HEK293T (cell line): ENCODE data around the gene ALG12.

Source experiments
- CTCF ChIA-PET: fragments of 350-600 bp; formaldehyde crosslinking; extraction: SDS; loops from one replicate; lab custom pipeline; 2021; ENCODE audit warnings: antibody characterized with exemption, inconsistent platforms; lab: Yijun Ruan, JAX
- POLR2A ChIA-PET: fragments of 350-600 bp; formaldehyde crosslinking; extraction: SDS; loops from one replicate; lab custom pipeline; 2020; ENCODE audit warnings: antibody characterized with exemption, inconsistent platforms; lab: Yijun Ruan, JAX
- DNase-seq: peaks from one replicate; pipeline ENCODE4 v3.0.0; 2012; ENCODE audit warnings: mixed read lengths; ENCODE audit errors: extremely low spot score
- ARNT ChIP-seq: fragments of 450-650 bp; IDR thresholded peaks from 2 replicates; pipeline ENCODE4 v1.6.1; 2017; ENCODE audit warnings: mild to moderate bottlenecking
- BHLHE40 ChIP-seq: fragments of 450-650 bp; IDR thresholded peaks from 2 replicates; pipeline ENCODE4 v1.6.1; 2016; ENCODE audit warnings: mild to moderate bottlenecking, moderate library complexity, borderline replicate concordance
- CTBP1 ChIP-seq: fragments of 450-650 bp; IDR thresholded peaks from 2 replicates; pipeline ENCODE4 v1.6.1; 2016; ENCODE audit warnings: borderline replicate concordance
- ELF4 ChIP-seq: fragments of 450-650 bp; IDR thresholded peaks from 2 replicates; pipeline ENCODE4 v1.6.1; 2017; ENCODE audit warnings: antibody characterized with exemption
- FOXA1 ChIP-seq: fragments of 450-650 bp; IDR thresholded peaks from 2 replicates; pipeline ENCODE4 v1.6.1; 2016; ENCODE audit warnings: mild to moderate bottlenecking
- FOXK2 ChIP-seq: fragments of 450-650 bp; IDR thresholded peaks from 2 replicates; pipeline ENCODE4 v1.6.1; 2016; ENCODE audit warnings: mild to moderate bottlenecking
- FOXM1 ChIP-seq: fragments of 450-650 bp; IDR thresholded peaks from 2 replicates; pipeline ENCODE4 v1.6.1; 2017; ENCODE audit warnings: mild to moderate bottlenecking, borderline replicate concordance
- HDGF ChIP-seq: fragments of 450-650 bp; IDR thresholded peaks from 2 replicates; pipeline ENCODE4 v1.6.1; 2017; ENCODE audit warnings: antibody characterized with exemption, borderline replicate concordance
- L3MBTL2 ChIP-seq: fragments of 450-650 bp; conservative IDR thresholded peaks from 2 replicates; pipeline ENCODE4 v1.6.1; 2016; ENCODE audit warnings: mild to moderate bottlenecking
- LEF1 ChIP-seq: fragments of 450-650 bp; IDR thresholded peaks from 2 replicates; pipeline ENCODE4 v1.6.1; 2017; ENCODE audit warnings: mild to moderate bottlenecking, borderline replicate concordance
- NFRKB ChIP-seq: fragments of 450-650 bp; IDR thresholded peaks from 2 replicates; pipeline ENCODE4 v1.6.1; 2016; ENCODE audit warnings: mild to moderate bottlenecking, moderate library complexity
- SP1 ChIP-seq: fragments of 450-650 bp; IDR thresholded peaks from 2 replicates; pipeline ENCODE4 v1.6.1; 2017
- SUZ12 ChIP-seq: fragments of 450-650 bp; IDR thresholded peaks from 2 replicates; pipeline ENCODE4 v1.6.1; 2016; ENCODE audit warnings: mild to moderate bottlenecking
- TARDBP ChIP-seq: fragments of 450-650 bp; IDR thresholded peaks from 2 replicates; pipeline ENCODE4 v1.6.1; 2016
- ZNF384 ChIP-seq: fragments of 450-650 bp; IDR thresholded peaks from 2 replicates; pipeline ENCODE4 v1.6.1; 2016
- TF ChIP-seq, protein P1 (sequence below): fragments of 450-650 bp; IDR thresholded peaks from 2 replicates; pipeline ENCODE4 v1.6.1; 2016

ALG12 gene

DNA sequence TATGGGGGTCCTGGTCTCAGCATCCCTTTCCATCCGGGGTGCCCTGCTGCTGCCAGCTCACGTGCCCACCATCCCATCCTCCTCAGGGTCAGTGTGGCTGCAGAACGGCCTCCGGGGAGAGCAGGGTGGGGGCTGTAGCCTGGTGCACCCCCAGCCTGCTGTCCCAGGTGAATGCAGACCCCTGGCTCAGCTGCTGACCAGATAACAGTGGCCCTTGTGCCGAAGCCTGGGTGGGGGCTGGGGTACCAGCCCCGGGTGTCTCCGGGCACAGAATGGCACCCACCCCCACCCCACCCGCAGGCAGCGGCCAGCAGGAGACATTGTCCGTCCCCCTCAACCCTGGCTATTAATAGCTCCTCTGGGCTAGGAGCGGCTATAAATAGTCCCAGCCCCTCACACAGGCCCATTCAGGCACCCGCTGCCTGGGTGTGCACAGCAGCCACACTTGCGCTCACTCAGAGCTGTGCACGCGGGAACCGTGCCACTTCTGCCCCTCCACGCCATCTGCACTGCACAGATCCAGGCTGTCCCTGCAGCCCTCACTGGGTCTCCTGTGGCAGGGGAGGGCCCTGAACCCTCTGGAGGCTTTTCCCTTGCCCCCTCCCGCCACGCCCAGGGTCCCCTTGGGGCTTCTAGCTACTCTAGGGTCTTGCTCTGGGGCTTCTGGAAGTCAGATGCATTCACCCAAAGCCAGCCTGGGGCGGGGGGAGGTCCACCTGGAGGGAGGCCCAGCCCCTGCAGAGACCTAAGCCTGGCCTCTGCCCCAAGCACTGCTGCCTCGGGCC, 18.9 kb upstream of the ALG12 start:
- ChIA-PET CTCF (interaction anchor here (1.5 kb wide), 1 partner anchor 93 kb away, joined by 5 read pairs; no protein-coding TSS in a partner anchor), POLR2A (interaction anchor here (1.2 kb wide), 1 partner anchor 24 kb away, joined by 3 read pairs; the partner anchor contains the start of gene PIM3)
- TF ChIP-seq L3MBTL2 (no peak), TARDBP (no peak), LEF1 (no peak), BHLHE40 (no peak)
- TF ChIP-seq, protein P1, sequence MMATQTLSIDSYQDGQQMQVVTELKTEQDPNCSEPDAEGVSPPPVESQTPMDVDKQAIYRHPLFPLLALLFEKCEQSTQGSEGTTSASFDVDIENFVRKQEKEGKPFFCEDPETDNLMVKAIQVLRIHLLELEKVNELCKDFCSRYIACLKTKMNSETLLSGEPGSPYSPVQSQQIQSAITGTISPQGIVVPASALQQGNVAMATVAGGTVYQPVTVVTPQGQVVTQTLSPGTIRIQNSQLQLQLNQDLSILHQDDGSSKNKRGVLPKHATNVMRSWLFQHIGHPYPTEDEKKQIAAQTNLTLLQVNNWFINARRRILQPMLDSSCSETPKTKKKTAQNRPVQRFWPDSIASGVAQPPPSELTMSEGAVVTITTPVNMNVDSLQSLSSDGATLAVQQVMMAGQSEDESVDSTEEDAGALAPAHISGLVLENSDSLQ: no peak
- DNase-seq: no peak

DNA sequence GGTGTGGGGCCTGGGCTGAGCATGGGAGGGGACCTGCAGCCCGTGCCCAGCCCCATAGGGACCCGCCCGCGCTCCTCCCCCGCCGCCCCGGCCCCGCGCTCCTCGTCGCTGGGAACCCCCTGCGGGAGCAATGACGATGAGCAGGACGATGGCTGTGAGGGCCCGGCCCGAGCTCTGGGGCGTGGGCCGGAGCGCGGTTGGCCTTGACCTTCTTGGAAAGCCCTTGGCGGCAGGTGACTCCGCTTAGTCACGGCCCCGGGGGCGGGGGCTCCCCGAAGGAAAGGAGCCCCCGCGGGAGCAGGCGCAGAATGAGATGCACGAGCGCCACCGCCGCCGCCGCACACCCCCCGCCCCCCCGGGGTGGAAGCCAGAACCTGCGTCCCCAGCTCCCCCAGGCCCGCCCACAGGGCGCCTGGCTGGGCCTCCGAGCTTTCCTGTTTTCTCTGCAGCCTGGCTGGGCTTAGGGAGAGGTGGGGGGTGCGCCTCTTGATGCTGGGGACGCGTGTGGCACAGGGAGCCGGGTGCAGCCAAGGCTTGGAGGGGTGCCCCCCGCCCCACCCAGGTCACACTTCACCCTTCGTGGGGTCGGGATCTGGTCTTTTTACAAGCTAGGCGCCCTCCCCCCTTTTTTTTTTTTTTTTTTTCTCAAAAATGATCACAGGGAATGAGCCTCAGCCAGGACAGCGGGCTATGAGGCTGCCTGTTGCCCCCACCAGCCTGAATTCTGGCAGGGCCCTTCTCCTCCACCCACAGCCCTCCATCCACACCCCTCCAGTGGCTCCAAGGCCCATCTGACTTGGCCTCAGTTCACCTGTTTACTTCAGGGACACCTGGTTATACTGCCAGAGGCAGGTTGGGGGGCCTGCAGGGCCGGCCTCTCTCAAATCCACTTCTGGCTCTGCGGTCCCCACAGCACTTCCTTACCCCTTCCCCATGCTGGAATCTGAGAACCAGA, 18.1 kb upstream of the ALG12 start:
- ChIA-PET POLR2A (interaction anchor here (0.6 to 1.2 kb wide), 2 partner anchors 24 to 164 kb away, joined by 3 to 4 read pairs; partner anchors contain the start of gene PIM3), CTCF (interaction anchor here (1.5 kb wide), 1 partner anchor 94 kb away, joined by 5 read pairs; no protein-coding TSS in a partner anchor)
- TF ChIP-seq ARNT: no peak
- no peak for TF ChIP-seq NFRKB
- TF ChIP-seq BHLHE40: no peak
- TF ChIP-seq ZNF384: no peak
- no peak for TF ChIP-seq CTBP1
- peak; percentile 35 for DNase-seq

DNA sequence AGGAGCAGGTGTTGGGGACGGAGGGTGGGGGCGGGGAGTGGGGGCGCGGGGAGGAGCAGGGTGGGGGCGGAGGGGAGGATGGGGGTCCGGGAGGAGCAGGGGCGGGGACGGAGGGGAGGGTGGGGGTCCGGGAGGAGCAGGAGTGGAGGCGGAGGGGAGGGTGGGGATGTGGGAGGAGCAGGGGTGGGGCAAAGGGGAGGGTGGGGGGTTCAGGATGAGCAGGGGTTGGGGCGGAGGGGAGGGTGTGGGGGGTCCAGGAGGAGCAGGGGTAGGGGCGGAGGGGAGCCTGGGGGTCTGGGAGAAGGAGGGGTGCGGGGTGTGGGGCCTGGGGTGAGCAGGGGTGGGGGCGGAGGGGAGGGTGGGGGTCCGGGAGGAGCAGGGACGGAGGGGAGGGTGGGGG, 17.3 kb upstream of the ALG12 start:
- ChIA-PET CTCF (interaction anchor here (1.5 kb wide), 1 partner anchor 95 kb away, joined by 5 read pairs; no protein-coding TSS in a partner anchor), POLR2A (interaction anchor here (0.6 kb wide), 1 partner anchor 163 kb away, joined by 4 read pairs; no protein-coding TSS in a partner anchor)
- DNase-seq: no peak
- TF ChIP-seq SP1 (no peak), L3MBTL2 (no peak), NFRKB (no peak), SUZ12 (no peak), FOXK2 (no peak), FOXA1 (no peak), CTBP1 (no peak), FOXM1 (no peak), ARNT (no peak), ELF4 (no peak)
- TF ChIP-seq, protein P1: no peak

DNA sequence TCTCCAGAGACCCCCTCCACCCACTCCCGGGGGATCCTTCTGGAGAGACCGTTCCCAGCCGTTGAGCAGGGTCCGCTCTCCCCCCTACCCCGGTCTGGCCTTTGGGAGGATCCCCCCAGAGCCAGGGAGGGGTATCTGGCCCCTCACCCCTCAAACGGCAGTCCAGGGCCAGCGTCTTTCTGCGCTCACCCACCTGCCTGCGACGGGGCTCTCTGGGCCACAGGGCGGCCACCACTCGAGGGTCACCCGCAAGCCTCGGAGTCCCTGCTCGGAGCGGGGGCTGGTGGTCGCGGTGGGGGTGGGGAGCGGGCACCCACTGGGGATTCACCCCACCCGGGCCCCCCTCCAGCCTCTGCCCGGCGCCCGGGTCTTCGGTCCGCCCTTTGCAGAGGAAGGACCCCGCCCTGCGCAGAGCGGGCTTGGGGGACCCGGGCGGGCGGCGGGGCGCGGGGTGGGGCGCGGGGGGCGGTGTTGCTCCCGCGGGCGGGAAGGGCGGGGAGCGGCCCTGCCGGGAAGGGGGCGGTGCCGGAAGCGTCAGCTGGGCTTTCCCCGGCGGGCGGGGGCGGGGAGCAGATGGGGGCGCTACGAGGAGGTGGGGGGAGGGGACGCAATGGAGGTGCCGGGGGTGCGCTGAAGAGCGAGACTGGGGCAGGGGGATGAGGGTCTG, 16.8 kb upstream of the ALG12 start:
- ChIA-PET CTCF (no interaction called here), POLR2A (no interaction called here)
- no peak for DNase-seq
- TF ChIP-seq FOXM1 (no peak), HDGF (no peak), L3MBTL2 (no peak), SP1 (no peak), NFRKB (no peak), TARDBP (no peak), BHLHE40 (no peak), CTBP1 (no peak), ZNF384 (no peak), LEF1 (no peak), FOXA1 (no peak), FOXK2 (no peak), ARNT (no peak), SUZ12 (no peak)
- TF ChIP-seq, protein P1: no peak

DNA sequence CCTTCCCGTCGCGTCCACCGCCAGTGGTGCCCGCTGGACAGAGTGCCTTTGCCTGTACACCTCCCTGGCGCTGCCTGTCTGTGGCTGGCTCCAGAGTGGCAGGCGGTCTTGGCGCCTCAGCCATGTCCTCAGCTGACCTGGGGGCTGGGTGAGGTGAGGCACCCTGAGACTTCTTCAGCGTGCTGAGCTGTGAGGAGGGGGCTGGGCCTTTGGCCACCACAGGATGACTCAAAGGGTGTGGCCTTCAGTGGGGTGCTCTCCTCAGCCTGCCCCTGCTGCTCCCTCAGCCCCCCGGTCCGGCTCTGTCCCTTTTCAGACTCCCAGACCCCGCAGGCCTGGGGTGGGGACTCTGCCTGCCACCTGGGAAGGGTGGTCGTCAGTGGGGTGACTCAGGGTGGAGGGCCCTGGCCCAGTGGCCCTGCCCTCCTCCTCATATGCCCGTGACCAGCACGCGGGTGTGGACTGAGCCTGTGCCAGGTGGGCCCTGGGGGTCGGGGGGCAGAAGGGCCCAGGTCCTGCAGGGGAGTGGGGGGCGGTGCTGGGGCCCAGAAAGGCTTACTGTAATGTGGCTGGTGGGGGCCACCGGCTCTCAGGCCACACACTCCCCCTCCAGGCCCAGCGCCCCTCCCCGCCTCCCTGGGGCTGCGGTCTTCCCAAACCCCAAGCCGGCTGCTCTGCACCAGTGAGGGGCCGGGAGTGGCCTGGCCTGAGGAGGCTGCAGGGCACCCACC, 16.1 kb upstream of the ALG12 start:
- TF ChIP-seq FOXM1 (no peak), TARDBP (no peak)
- ChIA-PET CTCF (no interaction called here), POLR2A (no interaction called here)
- no peak for DNase-seq
